H1 (cell line): ENCODE data around the gene CYGB. TPM values are rescaled to one million over a fixed set of nuclear protein-coding genes. Genes with fewer than 3 reads are reported as not detected.
"Not testable (repeated sequence)": the region's sequence is repeated elsewhere in the genome, so short reads cannot be mapped to it uniquely, and the experiment has no call there.

Experiments
- CTCF ChIA-PET: fragments of 300-600 bp; sonication (Branson Sonifier 250); formaldehyde crosslinking; loops from one replicate; lab custom pipeline; 2021; ENCODE audit not compliant: partially characterized antibody; lab: Charles Lee
- POLR2A ChIA-PET: fragments of 300-600 bp; sonication (Branson Sonifier 250); formaldehyde crosslinking; loops from one replicate; lab custom pipeline; 2021; ENCODE audit warnings: inconsistent platforms; ENCODE audit not compliant: partially characterized antibody; lab: Charles Lee
- DNase-seq, 2 experiments: peaks; one replicate each; pipeline versions ENCODE4 v3.0.0 to v3.0.0-alpha.2; 2010 to 2022; ENCODE audit warnings: low spot score in 2 of 2, low read depth in 1 of 2, mixed read lengths in 1 of 2
- FAIRE-seq: peaks from 2 replicates; lab custom pipeline; 2011; peaks lifted over from hg19 to GRCh38; lab: Jason Lieb, UNC
- H2AFZ ChIP-seq: 2 replicates; pipeline ENCODE4 v1.8.1; 2012; ENCODE audit warnings: low read length, inconsistent platforms
- H2AK5ac ChIP-seq: 2 replicates; pipeline ENCODE4 v1.6.1; 2013; ENCODE audit warnings: low read depth, low read length
- H2BK120ac ChIP-seq: replicated peaks from 2 replicates; pipeline ENCODE3; 2013; ENCODE audit warnings: low read depth, low read length, inconsistent platforms
- H2BK12ac ChIP-seq: 2 replicates; pipeline ENCODE4 v1.6.1; 2013; ENCODE audit warnings: low read depth, low read length
- H2BK15ac ChIP-seq: 2 replicates; pipeline ENCODE4 v1.6.1; 2013; ENCODE audit warnings: low read length
- H2BK20ac ChIP-seq: 2 replicates; pipeline ENCODE4 v1.6.1; 2013; ENCODE audit warnings: low read length
- H2BK5ac ChIP-seq: 2 replicates; pipeline ENCODE4 v1.6.1; 2013; ENCODE audit warnings: low read depth, low read length
- H3K14ac ChIP-seq: 2 replicates; pipeline ENCODE4 v1.6.1; 2013; ENCODE audit warnings: inconsistent platforms; ENCODE audit not compliant: insufficient read length
- H3K18ac ChIP-seq: 2 replicates; pipeline ENCODE4 v1.6.1; 2013; ENCODE audit warnings: low read length; ENCODE audit errors: extremely low read depth
- H3K23ac ChIP-seq: 2 replicates; pipeline ENCODE4 v1.6.1; 2013; ENCODE audit warnings: inconsistent platforms; ENCODE audit not compliant: insufficient read length
- H3K23me2 ChIP-seq: 2 replicates; pipeline ENCODE4 v1.6.1; 2013; ENCODE audit warnings: low read depth, low read length
- H3K27ac ChIP-seq: 2 replicates; pipeline ENCODE4 v1.6.1; 2011; ENCODE audit warnings: low read depth, low read length, inconsistent platforms
- H3K27me3 ChIP-seq, 4 experiments: replicated peaks in 1 of 4; 1 replicate in 1 of 4; 2 replicates in 3 of 4; pipeline versions ENCODE4 v1.6.1 to v1.8.1; 2011 to 2013; ENCODE audit warnings: low read length in 3 of 4, mild to moderate bottlenecking in 3 of 4, inconsistent platforms in 2 of 4, mixed read lengths in 2 of 4, moderate library complexity in 1 of 4; ENCODE audit not compliant: control insufficient read depth in 3 of 4, insufficient read depth in 3 of 4; ENCODE audit errors: extremely low read depth in 1 of 4
- H3K36me3 ChIP-seq, 4 experiments: 2 replicates each; pipeline versions ENCODE4 v1.6.1 to v1.8.1; 2011 to 2013; ENCODE audit warnings: mild to moderate bottlenecking in 4 of 4, low read length in 3 of 4, moderate library complexity in 2 of 4, control low read depth in 1 of 4, inconsistent platforms in 1 of 4; ENCODE audit not compliant: insufficient read depth in 4 of 4, control insufficient read depth in 2 of 4
- H3K4ac ChIP-seq: replicated peaks from 2 replicates; pipeline ENCODE3; 2013; ENCODE audit warnings: low read length, low read depth, mixed read lengths, inconsistent platforms; ENCODE audit not compliant: insufficient read length
- H3K4me1 ChIP-seq, 4 experiments: replicated peaks in 1 of 4; 1 replicate in 1 of 4; 2 replicates in 3 of 4; pipeline versions ENCODE4 v1.6.1 to v1.8.1; 2011 to 2013; ENCODE audit warnings: low read length in 3 of 4, inconsistent platforms in 2 of 4, mixed read lengths in 1 of 4; ENCODE audit not compliant: insufficient read depth in 4 of 4, control insufficient read depth in 3 of 4
- H3K4me2 ChIP-seq, 2 experiments: 2 replicates each; pipeline versions ENCODE4 v1.6.1 to v1.8.1; 2011 to 2013; ENCODE audit warnings: low read depth in 2 of 2, low read length in 2 of 2, control low read depth in 1 of 2, inconsistent platforms in 1 of 2, mild to moderate bottlenecking in 1 of 2; ENCODE audit not compliant: insufficient read depth in 1 of 2
- H3K4me3 ChIP-seq, 4 experiments: fragments of 200-600, 300-600 bp in 1 of 4; sonication (generic), shearing (Covaris generic), sonication (Bioruptor Twin) in 1 of 4; 2 replicates each; pipeline versions ENCODE4 v1.5.1 to v1.8.1; 2011 to 2016; ENCODE audit warnings: low read length in 4 of 4, low read depth in 3 of 4, control low read depth in 2 of 4, inconsistent platforms in 2 of 4, mild to moderate bottlenecking in 2 of 4, mixed read lengths in 1 of 4, moderate library complexity in 1 of 4; ENCODE audit not compliant: insufficient read depth in 2 of 4; ENCODE audit errors: extremely low read depth in 1 of 4
- H3K56ac ChIP-seq: replicated peaks from 2 replicates; pipeline ENCODE3; 2013; ENCODE audit warnings: low read depth, mild to moderate bottlenecking, mixed read lengths, low read length, inconsistent platforms; ENCODE audit not compliant: insufficient read length
- H3K79me1 ChIP-seq: 2 replicates; pipeline ENCODE4 v1.6.1; 2013; ENCODE audit warnings: low read depth, low read length, control low read depth
- H3K79me2 ChIP-seq, 2 experiments: 2 replicates each; pipeline versions ENCODE4 v1.6.1 to v1.8.1; 2012 to 2013; ENCODE audit warnings: low read length in 2 of 2, mild to moderate bottlenecking in 2 of 2, inconsistent platforms in 1 of 2; ENCODE audit not compliant: insufficient read depth in 2 of 2, control insufficient read depth in 1 of 2
- H3K9ac ChIP-seq, 4 experiments: replicated peaks in 1 of 4; 1 replicate in 1 of 4; 2 replicates in 3 of 4; pipeline versions ENCODE4 v1.6.1 to v1.8.1; 2011 to 2013; ENCODE audit warnings: low read depth in 3 of 4, low read length in 3 of 4, control low read depth in 2 of 4, mild to moderate bottlenecking in 2 of 4, moderate library complexity in 2 of 4, inconsistent platforms in 1 of 4; ENCODE audit errors: extremely low read depth in 1 of 4
- H3K9me3 ChIP-seq, 2 experiments: 2 replicates each; pipeline versions ENCODE4 v1.6.1 to v1.8.1; 2012 to 2013; ENCODE audit warnings: mild to moderate bottlenecking in 2 of 2, moderate library complexity in 2 of 2, control low read depth in 1 of 2, inconsistent platforms in 1 of 2, low read depth in 1 of 2, low read length in 1 of 2, mixed read lengths in 1 of 2; ENCODE audit not compliant: insufficient read depth in 2 of 2
- H4K20me1 ChIP-seq, 2 experiments: replicated peaks in 1 of 2; 2 replicates each; pipeline versions ENCODE3 to v1.8.1; 2011 to 2013; ENCODE audit warnings: inconsistent platforms in 2 of 2, low read length in 2 of 2, mild to moderate bottlenecking in 1 of 2; ENCODE audit not compliant: insufficient read depth in 2 of 2, control insufficient read depth in 1 of 2
- H4K5ac ChIP-seq: 2 replicates; pipeline ENCODE4 v1.6.1; 2013; ENCODE audit warnings: low read length, low read depth, mixed read lengths, inconsistent platforms; ENCODE audit not compliant: insufficient read length
- H4K8ac ChIP-seq: 2 replicates; pipeline ENCODE4 v1.8.0; 2013; ENCODE audit warnings: mild to moderate bottlenecking, moderate library complexity, low read length, inconsistent platforms; ENCODE audit not compliant: insufficient read depth; ENCODE audit errors: extremely low read depth
- H4K91ac ChIP-seq: replicated peaks from 2 replicates; pipeline ENCODE3; 2013; ENCODE audit warnings: low read length, mixed read lengths, inconsistent platforms; ENCODE audit not compliant: insufficient read length
- MAFK ChIP-seq: IDR thresholded peaks from 2 replicates; pipeline ENCODE4 v1.6.1; 2012; ENCODE audit warnings: low read depth, mild to moderate bottlenecking, improper control_type of control experiment, low read length
- TCF12 ChIP-seq: IDR thresholded peaks from 2 replicates; pipeline ENCODE4 v1.6.1; 2011; ENCODE audit warnings: low read depth, mild to moderate bottlenecking, low read length
- YY1 ChIP-seq: IDR thresholded peaks from 2 replicates; pipeline ENCODE4 v1.6.1; 2011; ENCODE audit warnings: low read depth, mild to moderate bottlenecking, low read length
- WGBS, 2 experiments: shearing (Covaris generic) in 1 of 2; methylation state at CpG; one replicate each; pipeline versions ENCODE4 v1.1.6 to v1.1.7; 2013 to 2015; ENCODE audit warnings: low lambda C conversion rate in 2 of 2, mixed read lengths in 2 of 2, inconsistent platforms in 1 of 2, low coverage in 1 of 2, missing lambda C conversion rate in 1 of 2; ENCODE audit not compliant: insufficient replicate concordance in 2 of 2, insufficient coverage in 1 of 2, insufficient read length in 1 of 2; ENCODE audit errors: extremely low coverage in 1 of 2, missing lambda C conversion rate in 1 of 2; 5-methylcytosine and 5-hydroxymethylcytosine counted together
- polyA plus RNA-seq, 7 experiments: library from polyadenylated mRNA; depleted of rRNA in 3 of 7; stranded (reverse) in 5 of 7; unstranded in 2 of 7; fragments of >200 nt in 5 of 7; fragments of 200-250 nt in 2 of 7; gene quantifications; 1 replicate in 5 of 7; 2 replicates in 1 of 7; 4 replicates in 1 of 7; pipeline versions ENCODE4 v1.2.1 to v1.2.3, GENCODE V29; 2011 to 2013; ENCODE audit warnings: missing spikeins in 2 of 7, mixed read lengths in 2 of 7
- total RNA-seq: library from RNA; stranded (reverse); fragmentation: NEBNext Ultra II Directional; extraction: Animal tissue kit (Norgen Biotek cat#: 25700); gene quantifications from 2 replicates; pipeline ENCODE4 v1.2.1, GENCODE V29; 2021

CYGB gene
- total and polyA plus RNA-seq, 2 of the 8 experiments (the other 6 are each of a cell fraction or from before 2014, with no cell fraction given), result 2.7 to 3.7 TPM

GRCh38 chr17:76534831-76535732 lies 2.4 kb downstream of the CYGB start (continued):
- no peak for TF ChIP-seq MAFK
- no peak for TF ChIP-seq YY1
- TF ChIP-seq TCF12, result no peak

DNA sequence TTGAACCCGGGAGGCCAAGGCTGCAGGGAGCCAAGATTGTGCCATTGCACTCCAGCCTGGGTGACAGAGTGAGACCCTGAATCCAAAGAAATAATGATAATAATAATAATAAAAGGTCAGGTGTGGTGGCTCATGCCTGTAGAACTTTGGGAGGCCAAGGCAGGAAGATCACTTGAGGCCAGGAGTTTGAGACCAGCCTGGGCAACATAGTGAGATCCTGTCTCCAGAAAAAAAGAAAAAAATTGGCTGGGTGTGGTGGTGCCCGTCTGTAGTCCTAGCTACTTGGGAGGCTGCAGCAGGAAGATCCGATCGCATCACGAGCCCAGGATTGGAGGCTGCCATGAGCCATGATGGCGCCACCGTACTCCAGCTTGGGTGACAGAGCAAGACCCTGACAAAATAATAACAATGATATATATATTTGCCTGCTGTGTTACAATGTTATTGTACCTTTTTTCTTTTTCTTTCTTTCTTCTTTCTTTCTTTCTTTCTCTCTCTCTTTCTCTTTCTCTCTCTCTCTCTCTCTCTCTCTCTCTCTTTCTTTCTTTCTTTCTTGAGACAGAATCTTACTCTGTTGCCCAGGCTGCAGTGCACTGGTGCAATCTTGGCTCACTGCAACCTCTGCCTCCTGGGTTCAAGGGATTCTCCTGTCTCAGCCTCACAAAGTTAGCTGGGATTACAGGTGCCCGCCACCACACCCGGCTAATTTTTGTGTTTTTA lies 3.7 kb downstream of the CYGB start:
- H3K27ac ChIP-seq, H3K18ac ChIP-seq, H3K4me2 ChIP-seq, H3K14ac ChIP-seq, H3K23ac ChIP-seq, H2BK5ac ChIP-seq, FAIRE-seq, H3K4ac ChIP-seq, H3K23me2 ChIP-seq, H4K5ac ChIP-seq, H2BK120ac ChIP-seq, H4K91ac ChIP-seq, H2BK12ac ChIP-seq, H3K9me3 ChIP-seq, H4K8ac ChIP-seq, H3K79me2 ChIP-seq, H2AK5ac ChIP-seq, H2AFZ ChIP-seq, DNase-seq, H3K4me3 ChIP-seq, H2BK15ac ChIP-seq, H2BK20ac ChIP-seq, H3K9ac ChIP-seq, H3K56ac ChIP-seq, H4K20me1 ChIP-seq, H3K79me1 ChIP-seq, H3K36me3 ChIP-seq: not testable (repeated sequence)
- 96% methylated on average over 9 of the region's 9 CpGs; no CpG with 5 or more reads in 1 of the 2 experiments for WGBS, 2 experiments
- H3K27me3 ChIP-seq, result peaks cover 8 to 34% (median 25%) of the 10 kb centered on the region in 4 experiments
- peaks cover 0 to 21% (median 16%) of the 10 kb centered on the region in 4 experiments; a peak in 6 of 7 replicates for H3K4me1 ChIP-seq
- POLR2A ChIA-PET, result interaction anchor here (1.5 to 5.7 kb wide), 4 partner anchors 8 to 194 kb away, joined by 3 to 28 read pairs (median 3); no protein-coding TSS in a partner anchor
- CTCF ChIA-PET, result interaction anchor here (0.6 to 15.6 kb wide), 7 partner anchors 9 to 56 kb away, joined by 3 to 260 read pairs (median 5); no protein-coding TSS in a partner anchor
